ENCODE data around the gene CDCA5.

DNA sequence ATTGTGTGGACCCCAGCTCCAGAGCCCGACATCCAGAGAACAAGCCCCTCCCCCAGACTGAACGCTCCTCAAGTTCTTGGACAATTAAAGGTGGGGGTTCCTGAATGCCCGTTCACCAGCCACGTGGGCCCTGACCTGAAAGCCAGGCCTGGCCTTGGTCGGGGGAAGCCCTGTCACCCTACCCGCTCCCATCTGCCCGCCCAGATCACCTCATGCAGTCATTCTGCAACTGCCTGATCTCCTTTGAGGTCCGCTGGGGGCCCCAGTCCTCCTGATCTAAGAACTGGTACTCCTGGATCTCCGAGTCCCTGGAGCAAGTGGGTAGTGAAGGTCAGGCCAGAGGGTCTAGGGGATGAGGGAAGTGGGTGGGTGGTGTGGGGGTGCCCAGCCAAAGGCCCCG is 16.4 kb downstream of the CDCA5 start:
- TF ChIP-seq, protein P1, sequence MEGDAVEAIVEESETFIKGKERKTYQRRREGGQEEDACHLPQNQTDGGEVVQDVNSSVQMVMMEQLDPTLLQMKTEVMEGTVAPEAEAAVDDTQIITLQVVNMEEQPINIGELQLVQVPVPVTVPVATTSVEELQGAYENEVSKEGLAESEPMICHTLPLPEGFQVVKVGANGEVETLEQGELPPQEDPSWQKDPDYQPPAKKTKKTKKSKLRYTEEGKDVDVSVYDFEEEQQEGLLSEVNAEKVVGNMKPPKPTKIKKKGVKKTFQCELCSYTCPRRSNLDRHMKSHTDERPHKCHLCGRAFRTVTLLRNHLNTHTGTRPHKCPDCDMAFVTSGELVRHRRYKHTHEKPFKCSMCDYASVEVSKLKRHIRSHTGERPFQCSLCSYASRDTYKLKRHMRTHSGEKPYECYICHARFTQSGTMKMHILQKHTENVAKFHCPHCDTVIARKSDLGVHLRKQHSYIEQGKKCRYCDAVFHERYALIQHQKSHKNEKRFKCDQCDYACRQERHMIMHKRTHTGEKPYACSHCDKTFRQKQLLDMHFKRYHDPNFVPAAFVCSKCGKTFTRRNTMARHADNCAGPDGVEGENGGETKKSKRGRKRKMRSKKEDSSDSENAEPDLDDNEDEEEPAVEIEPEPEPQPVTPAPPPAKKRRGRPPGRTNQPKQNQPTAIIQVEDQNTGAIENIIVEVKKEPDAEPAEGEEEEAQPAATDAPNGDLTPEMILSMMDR (IDR thresholded peaks at IDR 0.05) = no peak
- TF ChIP-seq, protein P2, sequence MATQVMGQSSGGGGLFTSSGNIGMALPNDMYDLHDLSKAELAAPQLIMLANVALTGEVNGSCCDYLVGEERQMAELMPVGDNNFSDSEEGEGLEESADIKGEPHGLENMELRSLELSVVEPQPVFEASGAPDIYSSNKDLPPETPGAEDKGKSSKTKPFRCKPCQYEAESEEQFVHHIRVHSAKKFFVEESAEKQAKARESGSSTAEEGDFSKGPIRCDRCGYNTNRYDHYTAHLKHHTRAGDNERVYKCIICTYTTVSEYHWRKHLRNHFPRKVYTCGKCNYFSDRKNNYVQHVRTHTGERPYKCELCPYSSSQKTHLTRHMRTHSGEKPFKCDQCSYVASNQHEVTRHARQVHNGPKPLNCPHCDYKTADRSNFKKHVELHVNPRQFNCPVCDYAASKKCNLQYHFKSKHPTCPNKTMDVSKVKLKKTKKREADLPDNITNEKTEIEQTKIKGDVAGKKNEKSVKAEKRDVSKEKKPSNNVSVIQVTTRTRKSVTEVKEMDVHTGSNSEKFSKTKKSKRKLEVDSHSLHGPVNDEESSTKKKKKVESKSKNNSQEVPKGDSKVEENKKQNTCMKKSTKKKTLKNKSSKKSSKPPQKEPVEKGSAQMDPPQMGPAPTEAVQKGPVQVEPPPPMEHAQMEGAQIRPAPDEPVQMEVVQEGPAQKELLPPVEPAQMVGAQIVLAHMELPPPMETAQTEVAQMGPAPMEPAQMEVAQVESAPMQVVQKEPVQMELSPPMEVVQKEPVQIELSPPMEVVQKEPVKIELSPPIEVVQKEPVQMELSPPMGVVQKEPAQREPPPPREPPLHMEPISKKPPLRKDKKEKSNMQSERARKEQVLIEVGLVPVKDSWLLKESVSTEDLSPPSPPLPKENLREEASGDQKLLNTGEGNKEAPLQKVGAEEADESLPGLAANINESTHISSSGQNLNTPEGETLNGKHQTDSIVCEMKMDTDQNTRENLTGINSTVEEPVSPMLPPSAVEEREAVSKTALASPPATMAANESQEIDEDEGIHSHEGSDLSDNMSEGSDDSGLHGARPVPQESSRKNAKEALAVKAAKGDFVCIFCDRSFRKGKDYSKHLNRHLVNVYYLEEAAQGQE (IDR thresholded peaks at IDR 0.05; ENCODE audit: insufficient read depth in 1 of 2, low read depth in 2 of 2, low read length in 1 of 2) = no peak
- TF ChIP-seq POLR2AphosphoS5 (IDR thresholded peaks at IDR 0.05; ENCODE audit: low read depth, low read length) = no peak
- no peak for TF ChIP-seq TCF7L2 (IDR thresholded peaks at IDR 0.05; ENCODE audit: low read depth, low read length)
- TF ChIP-seq SIN3A (IDR thresholded peaks at IDR 0.05; ENCODE audit: borderline replicate concordance, insufficient read depth, low read depth, low read length) = no peak

Measured in Panc1 (cell line).